GM18499 (cell line): ENCODE data around the gene INHBE.
"Not testable (repeated sequence)": the region's sequence is repeated elsewhere in the genome, so short reads cannot be mapped to it uniquely, and the experiment has no call there.

Experiments used
- ATAC-seq: cut with Tn5 transposase; IDR thresholded peaks from one replicate; pipeline ENCODE4 v1.9.1; 2021; ENCODE audit warnings: moderate number of reproducible peaks; ENCODE audit not compliant: insufficient read depth, unreplicated experiment

Gene INHBE

DNA sequence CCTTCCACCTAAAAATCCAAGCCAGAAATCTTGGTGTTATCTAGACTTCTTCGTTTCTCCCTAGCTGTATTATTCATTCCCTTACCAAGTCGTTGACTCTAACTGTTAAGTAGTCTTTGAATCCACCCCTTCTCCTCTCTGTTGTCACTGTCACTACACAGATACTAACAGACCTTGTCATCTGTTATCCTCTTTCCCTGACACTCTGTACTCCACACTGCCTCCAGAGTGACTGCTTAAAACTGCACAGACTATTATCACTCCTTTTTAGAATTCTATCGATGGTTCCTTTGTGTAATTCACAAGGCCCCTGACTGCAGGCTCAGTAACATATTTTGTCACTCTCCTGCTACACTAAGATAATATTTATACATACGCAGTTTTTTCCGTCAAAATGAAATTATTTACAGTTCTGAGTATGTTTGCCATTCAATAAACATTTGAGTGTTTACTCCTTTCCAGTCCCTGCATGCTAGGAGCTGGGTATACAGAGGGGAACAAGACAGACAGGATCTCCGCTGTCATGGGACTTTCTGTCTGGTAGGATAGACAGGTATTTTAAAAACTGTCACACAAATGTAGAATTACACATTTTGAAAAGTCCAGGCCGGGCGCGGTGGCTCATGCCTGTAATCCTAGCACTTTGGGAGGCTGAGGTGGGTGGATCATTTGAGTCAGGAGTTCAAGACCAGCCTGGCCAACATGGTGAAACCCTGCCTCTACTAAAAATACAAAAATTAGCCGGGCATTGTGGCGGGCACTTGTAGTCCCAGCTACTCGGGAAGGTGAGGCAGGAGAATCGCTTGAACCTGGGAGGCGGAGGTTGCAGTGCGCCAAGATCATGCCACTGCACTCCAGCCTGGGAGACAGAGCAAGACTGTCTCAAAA lies 36.5 kb downstream of the INHBE start:
- ATAC-seq: no peak

DNA sequence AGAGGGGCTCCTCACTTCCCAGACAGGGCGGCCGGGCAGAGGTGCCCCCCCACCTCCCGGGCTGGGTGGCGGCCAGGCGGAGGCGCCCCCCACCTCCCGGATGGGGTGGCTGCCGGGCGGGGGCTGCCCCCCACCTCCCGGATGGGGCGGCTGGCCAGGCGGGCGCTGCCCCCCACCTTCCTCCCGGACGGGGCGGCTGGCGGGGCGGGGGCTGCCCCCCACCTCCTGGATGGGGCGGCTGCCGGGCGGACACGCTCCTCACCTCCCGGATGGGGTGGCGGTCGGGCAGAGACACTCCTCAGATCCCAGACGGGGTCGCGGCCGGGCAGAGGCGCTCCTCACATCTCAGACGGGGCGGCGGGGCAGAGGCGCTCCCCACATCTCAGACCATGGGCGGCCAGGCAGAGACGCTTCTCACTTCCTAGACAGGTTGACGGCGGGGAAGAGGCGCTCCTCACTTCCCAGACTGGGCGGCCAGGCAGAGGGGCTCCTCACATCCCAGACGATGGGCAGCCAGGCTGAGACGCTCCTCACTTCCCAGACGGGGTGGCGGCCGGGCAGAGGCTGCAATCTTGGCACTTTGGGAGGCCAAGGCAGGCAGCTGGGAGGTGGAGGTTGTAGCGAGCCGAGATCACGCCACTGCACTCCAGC lies 40.1 kb downstream of the INHBE start:
- ATAC-seq: not testable (repeated sequence)

DNA sequence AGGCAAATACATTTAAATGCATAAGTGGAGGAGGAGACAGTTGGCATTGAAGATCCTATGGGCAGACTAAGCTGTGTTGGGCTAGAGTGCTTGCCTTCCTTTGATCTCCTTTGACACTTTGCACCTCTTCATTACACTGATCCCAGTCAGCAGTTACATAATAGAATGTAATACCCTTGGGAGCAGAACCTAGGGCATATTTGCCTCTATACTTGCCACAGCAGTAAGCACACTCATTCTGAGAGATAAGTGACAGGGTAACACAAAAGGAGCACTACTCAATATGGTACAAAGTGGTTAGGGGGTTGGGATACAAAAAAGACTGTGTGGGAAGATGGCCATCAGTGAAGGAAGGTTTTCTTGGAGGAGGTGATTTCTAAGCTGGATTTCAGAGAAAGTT lies 41.7 kb downstream of the INHBE start:
- ATAC-seq: no peak

DNA sequence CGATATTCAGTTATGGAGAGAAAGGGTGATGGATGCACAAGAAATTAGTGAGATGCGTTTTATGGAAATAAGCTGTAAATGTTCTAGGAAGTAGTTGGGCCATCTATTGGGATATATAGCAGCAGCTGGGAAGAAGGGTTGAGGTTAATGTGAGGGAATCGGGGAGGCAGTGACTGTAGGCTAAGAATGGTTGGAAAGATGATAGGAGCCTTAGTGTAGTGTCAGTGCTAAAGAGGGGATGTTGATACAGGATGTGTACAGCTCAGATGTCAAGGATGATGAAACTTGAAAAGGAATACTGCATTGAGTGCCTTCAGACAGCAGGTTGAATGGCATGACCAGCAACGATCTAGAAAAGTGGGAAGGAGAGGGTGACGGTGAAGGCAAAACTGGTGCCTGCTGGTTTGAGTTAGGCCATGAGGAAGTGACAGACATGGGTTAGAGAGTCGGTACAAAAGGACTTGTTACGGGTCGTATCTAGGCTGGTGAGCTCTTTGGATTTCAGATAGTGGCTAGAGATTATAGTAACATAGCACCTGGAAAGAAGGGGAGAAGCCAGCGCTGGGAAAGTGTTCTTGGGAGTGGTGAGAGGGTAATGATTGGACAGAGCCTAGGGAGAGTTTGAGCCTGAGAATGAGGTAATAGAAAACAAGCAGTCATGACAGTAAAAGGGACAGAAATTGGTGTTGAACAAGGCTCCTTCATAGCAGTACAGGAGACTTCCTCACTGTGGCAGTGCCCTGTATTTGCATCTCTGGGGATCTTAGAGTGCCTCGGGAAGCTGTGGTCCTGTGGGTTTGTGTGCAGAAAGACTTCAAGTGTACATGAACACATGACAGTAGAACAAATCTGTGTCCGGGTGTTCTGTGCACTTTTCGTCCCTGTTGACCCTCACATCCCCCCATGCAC lies 42.4 kb downstream of the INHBE start:
- no peak for ATAC-seq

DNA sequence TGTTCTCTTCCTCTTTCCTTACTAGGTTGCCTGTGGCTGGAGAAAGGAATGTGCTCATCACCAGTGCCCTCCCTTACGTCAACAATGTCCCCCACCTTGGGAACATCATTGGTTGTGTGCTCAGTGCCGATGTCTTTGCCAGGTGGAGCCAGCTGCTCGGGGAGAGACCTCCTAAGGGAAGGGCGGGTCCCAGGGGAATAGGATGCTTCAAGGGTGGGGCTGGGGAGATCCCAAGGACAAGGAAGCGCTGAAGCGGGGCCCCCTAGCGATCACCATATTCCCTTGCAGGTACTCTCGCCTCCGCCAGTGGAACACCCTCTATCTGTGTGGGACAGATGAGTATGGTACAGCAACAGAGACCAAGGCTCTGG lies 43.0 kb downstream of the INHBE start:
- no peak for ATAC-seq

DNA sequence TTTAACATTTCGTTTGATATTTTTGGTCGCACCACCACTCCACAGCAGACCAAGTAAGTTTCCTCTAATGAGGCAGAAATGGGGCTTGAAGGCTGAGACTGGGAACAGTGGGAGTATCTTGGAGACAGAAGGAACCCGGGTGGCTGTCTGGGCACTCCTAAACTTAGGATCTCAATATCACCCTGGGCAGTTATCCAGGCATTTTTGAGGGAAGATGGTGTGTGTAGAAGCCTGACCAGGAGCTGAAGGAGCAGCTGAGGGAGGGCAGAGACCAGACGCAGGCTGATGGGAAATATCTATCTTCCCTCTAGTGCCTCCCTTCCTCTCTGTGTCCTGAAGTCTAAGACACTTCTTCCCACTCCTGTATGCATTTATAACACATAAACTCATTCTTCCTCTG lies 43.5 kb downstream of the INHBE start:
- no peak for ATAC-seq

DNA sequence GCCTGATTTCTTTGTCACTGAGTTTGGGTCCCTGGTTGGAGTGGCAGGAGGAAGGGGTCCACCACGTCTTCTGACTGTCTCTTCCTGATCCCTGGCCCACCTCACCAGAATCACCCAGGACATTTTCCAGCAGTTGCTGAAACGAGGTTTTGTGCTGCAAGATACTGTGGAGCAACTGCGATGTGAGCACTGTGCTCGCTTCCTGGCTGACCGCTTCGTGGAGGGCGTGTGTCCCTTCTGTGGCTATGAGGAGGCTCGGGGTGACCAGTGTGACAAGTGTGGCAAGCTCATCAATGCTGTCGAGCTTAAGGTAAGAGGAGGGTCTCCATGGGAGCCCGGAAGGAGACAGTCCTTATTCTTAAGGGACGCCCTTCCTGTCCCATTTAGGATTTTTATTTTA lies 45.1 kb downstream of the INHBE start:
- no peak for ATAC-seq

DNA sequence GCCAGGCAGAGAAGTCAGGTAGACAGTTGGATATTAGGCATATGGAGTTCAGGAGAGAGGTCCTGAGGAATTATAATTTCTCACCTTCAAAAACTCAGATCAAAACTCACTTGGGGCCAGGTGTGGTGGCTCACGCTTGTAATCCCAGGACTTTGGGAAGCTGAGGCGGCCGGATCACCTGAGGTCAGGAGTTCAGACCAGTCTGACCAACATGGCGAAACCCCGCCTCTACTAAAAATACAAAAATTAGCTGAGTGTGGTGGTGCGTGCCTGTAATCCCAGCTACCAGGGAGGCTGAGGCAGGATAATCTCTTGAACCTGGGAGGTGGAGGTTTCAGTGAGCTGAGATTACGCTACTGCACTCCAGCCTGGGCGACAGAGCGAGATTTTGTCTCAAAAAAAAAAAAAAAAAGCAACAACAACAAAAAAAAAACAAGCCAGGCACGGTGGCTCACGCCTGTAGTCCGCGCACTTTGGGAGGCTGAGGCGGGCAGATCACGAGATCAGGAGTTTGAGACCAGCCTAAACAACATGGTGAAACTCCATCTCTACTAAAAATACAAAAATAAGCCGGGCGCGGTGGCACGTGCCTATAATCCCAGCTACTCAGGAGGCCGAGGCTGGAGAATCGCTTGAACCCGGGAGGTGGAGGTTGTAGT lies 47.3 kb downstream of the INHBE start:
- ATAC-seq: not testable (repeated sequence)

DNA sequence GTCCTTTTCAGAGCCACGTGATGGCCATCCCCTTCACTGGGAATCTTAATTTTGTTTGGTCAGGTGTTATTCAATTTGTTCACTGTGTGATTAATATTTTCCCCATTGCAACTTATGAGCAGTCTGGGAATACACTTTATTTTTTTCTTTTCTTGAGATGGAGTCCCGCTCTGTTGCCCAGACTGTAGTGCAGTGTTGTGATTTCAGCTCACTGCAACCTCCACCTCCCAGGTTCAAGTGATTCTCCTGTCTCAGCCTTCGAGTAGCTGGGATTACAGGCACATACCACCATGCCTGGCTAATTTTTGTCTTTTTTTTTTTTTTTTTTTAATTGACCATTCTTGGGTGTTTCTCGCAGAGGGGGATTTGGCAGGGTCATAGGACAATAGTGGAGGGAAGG lies 51.4 kb downstream of the INHBE start:
- not testable (repeated sequence) for ATAC-seq
